ENCODE measurements around the gene ASIC1. TPM values are rescaled to one million over a fixed set of nuclear protein-coding genes. Genes with fewer than 3 reads are reported as not detected.

Gene ASIC1
- polyA plus RNA-seq, 3 donors = not detected

DNA sequence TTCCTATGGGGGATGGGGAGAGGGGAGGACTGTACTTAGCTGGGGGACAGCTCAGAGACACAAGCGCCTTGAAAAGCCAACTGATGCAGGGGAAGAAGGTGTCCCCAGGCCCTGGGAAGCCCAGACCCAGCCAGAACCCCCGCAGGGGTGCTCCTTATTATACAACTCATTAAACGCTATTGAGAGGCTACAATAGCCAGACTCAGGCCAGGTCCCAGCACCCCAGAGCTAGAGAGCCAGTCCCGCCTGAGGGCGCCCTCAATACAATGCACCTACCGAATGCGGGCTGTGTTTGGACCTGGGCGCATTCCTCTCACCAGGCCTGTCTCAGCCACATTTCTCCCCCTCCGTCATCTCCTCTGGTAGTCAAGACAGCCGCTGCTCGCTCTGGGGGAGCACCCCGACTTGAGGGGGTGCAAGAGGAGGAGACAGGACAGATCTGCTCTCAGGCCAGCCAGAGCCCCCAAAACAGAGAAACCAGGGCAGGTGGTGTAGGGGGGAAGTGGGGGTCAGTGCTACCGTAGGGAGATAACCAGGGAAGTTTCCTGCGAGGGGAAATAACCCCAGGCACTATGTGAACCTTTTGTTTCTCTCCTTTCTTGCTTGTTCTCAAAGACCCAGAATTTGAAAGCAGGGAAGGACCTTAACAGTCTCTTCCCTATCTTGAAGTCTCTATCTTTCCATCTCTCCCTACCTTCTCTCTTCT lies 6.1 kb upstream of the ASIC1 start:
- H3K4me1 ChIP-seq (ENCODE audit: control insufficient read depth in 1 of 2, insufficient read depth in 2 of 2, low read length in 2 of 2) = peaks cover 36 to 39% of the 10 kb centered on the region in 2 donors
- Mint-ChIP-seq H3K4me3 (peak overlapping the region; percentile 58 to 67), H3K9me3 (peaks cover 0 to 5% (median 2%) of the 10 kb centered on the region in 7 donors), H3K27me3 (ENCODE audit: low read depth in 3 of 3) (peaks cover 11 to 12% (median 11%) of the 10 kb centered on the region in 3 donors), H3K27ac (peak overlapping the region in 2 of 7 donors; percentile 15 to 80), H3K36me3 (peaks cover 0 to 2% of the 10 kb centered on the region in 2 donors), H3K4me1 (peaks cover 47% of the 10 kb centered on the region)
- peak overlapping the region; percentile 79 for H2AFZ ChIP-seq (ENCODE audit: insufficient read depth, low read depth, low read length, poor library complexity, severe bottlenecking)
- intact Hi-C loops (cut with micrococcal nuclease) = no loop called here
- peaks cover 0 to under 1% of the 10 kb centered on the region in 2 donors for H3K9me3 ChIP-seq (replicated peaks in 1 of 2; ENCODE audit: control insufficient read depth in 1 of 2, insufficient read depth in 1 of 2, low read length in 2 of 2)
- peak overlapping the region in 1 of 3 experiments; percentile 74 for H3K4me3 ChIP-seq (replicated peaks in 1 of 3; ENCODE audit: low read depth in 2 of 3, low read length in 3 of 3)
- peak overlapping the region; percentile 86 for H3K4me2 ChIP-seq (replicated peaks; ENCODE audit: extremely low read depth, low read length, poor library complexity, severe bottlenecking)
- H3K79me2 ChIP-seq (ENCODE audit: insufficient read depth, low read length) = no peaks in the 10 kb centered on the region
- H3K36me3 ChIP-seq (replicated peaks in 1 of 2; ENCODE audit: control insufficient read depth in 1 of 2, insufficient read depth in 2 of 2, low read length in 2 of 2) = no peaks in the 10 kb centered on the region
- DNase-seq = no peak
- H4K20me1 ChIP-seq (ENCODE audit: insufficient read depth, low read length) = no peaks in the 10 kb centered on the region
- peak overlapping the region; percentile 43 for H3K9ac ChIP-seq (ENCODE audit: insufficient read depth, low read length, poor library complexity, severe bottlenecking)
- peak overlapping the region in 1 of 2 donors; percentile 41 for H3K27ac ChIP-seq (ENCODE audit: low read depth in 1 of 2, low read length in 2 of 2)
- TF ChIP-seq, protein P1, sequence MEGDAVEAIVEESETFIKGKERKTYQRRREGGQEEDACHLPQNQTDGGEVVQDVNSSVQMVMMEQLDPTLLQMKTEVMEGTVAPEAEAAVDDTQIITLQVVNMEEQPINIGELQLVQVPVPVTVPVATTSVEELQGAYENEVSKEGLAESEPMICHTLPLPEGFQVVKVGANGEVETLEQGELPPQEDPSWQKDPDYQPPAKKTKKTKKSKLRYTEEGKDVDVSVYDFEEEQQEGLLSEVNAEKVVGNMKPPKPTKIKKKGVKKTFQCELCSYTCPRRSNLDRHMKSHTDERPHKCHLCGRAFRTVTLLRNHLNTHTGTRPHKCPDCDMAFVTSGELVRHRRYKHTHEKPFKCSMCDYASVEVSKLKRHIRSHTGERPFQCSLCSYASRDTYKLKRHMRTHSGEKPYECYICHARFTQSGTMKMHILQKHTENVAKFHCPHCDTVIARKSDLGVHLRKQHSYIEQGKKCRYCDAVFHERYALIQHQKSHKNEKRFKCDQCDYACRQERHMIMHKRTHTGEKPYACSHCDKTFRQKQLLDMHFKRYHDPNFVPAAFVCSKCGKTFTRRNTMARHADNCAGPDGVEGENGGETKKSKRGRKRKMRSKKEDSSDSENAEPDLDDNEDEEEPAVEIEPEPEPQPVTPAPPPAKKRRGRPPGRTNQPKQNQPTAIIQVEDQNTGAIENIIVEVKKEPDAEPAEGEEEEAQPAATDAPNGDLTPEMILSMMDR (IDR thresholded peaks at IDR 0.05) = no peak
- peaks cover 2 to 7% of the 10 kb centered on the region in 2 donors for H3K27me3 ChIP-seq (ENCODE audit: control insufficient read depth in 2 of 2, insufficient read depth in 2 of 2, low read length in 2 of 2)
- WGBS (ENCODE audit: insufficient coverage) = 32% methylated on average over 10 of the region's 14 CpGs

DNA sequence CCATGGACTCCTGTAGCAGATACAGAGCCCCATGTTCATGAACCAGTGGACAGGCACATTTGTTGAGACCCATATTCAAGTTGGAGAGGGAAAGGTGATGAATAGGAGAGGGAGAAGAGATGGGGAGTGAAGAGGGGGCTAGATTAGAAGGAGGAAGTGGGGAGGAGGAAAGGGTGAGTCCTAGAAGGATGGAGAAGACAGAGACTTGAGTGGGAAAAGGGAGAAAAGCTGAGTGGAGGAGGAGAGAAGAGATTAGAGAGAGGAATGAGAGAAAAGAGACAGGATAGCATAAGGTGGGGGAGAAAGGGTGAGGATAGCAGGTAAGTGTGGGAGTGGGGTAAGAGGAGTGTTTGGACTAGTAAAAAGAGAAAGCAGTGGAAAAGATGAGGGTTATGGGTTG lies 4.9 kb upstream of the ASIC1 start:
- Mint-ChIP-seq H3K36me3 (peaks cover 6 to 7% of the 10 kb centered on the region in 2 donors), H3K27me3 (ENCODE audit: low read depth in 3 of 3) (peaks cover 21 to 23% (median 22%) of the 10 kb centered on the region in 3 donors), H3K4me3 (no peak overlapping the region), H3K9me3 (peaks cover 0 to 15% (median 5%) of the 10 kb centered on the region in 7 donors), H3K27ac (no peak overlapping the region), H3K4me1 (peaks cover 52% of the 10 kb centered on the region)
- Histone ChIP-seq H3K4me1 (ENCODE audit: control insufficient read depth in 1 of 2, insufficient read depth in 2 of 2, low read length in 2 of 2) (peaks cover 45 to 48% of the 10 kb centered on the region in 2 donors), H3K27ac (ENCODE audit: low read depth in 1 of 2, low read length in 2 of 2) (no peak overlapping the region), H4K20me1 (ENCODE audit: insufficient read depth, low read length) (no peaks in the 10 kb centered on the region), H3K79me2 (ENCODE audit: insufficient read depth, low read length) (no peaks in the 10 kb centered on the region), H3K27me3 (ENCODE audit: control insufficient read depth in 2 of 2, insufficient read depth in 2 of 2, low read length in 2 of 2) (peaks cover 12 to 17% of the 10 kb centered on the region in 2 donors), H3K36me3 (replicated peaks in 1 of 2; ENCODE audit: control insufficient read depth in 1 of 2, insufficient read depth in 2 of 2, low read length in 2 of 2) (no peaks in the 10 kb centered on the region), H3K4me3 (replicated peaks in 1 of 3; ENCODE audit: low read depth in 2 of 3, low read length in 3 of 3) (no peak overlapping the region), H3K9me3 (replicated peaks in 1 of 2; ENCODE audit: control insufficient read depth in 1 of 2, insufficient read depth in 1 of 2, low read length in 2 of 2) (peaks cover 0 to 8% of the 10 kb centered on the region in 2 donors), H2AFZ (ENCODE audit: insufficient read depth, low read depth, low read length, poor library complexity, severe bottlenecking) (no peak overlapping the region), H3K4me2 (replicated peaks; ENCODE audit: extremely low read depth, low read length, poor library complexity, severe bottlenecking) (no peak overlapping the region), H3K9ac (ENCODE audit: insufficient read depth, low read length, poor library complexity, severe bottlenecking) (no peak overlapping the region)
- TF ChIP-seq, protein P1 (IDR thresholded peaks at IDR 0.05) = no peak
- DNase-seq = no peak
- intact Hi-C loops (cut with micrococcal nuclease) = no loop called here

All from CD14-positive monocyte (primary cell).